HepG2 (cell line): ENCODE data around the gene ARHGAP5. TPM values are rescaled to one million over a fixed set of nuclear protein-coding genes. Genes with fewer than 3 reads are reported as not detected.

Experiments used
- ARNT ChIP-seq: fragments of 450-650 bp; IDR thresholded peaks from 2 replicates; pipeline ENCODE4 v1.6.1; 2017
- ATM ChIP-seq: fragments of 450-650 bp; IDR thresholded peaks from 2 replicates; pipeline ENCODE4 v1.7.1; 2017; ENCODE audit warnings: mild to moderate bottlenecking, borderline replicate concordance
- FOSL2 ChIP-seq: sonication (generic); formaldehyde crosslinking; IDR thresholded peaks from 2 replicates; pipeline ENCODE4 v1.4.0; 2020; ENCODE audit warnings: missing genetic modification reagents
- HES4 ChIP-seq: sonication (generic); formaldehyde crosslinking; IDR thresholded peaks from 2 replicates; pipeline ENCODE4 v1.9.0; 2021; ENCODE audit warnings: mild to moderate bottlenecking, missing genetic modification reagents, borderline replicate concordance
- MYNN ChIP-seq: sonication (generic); formaldehyde crosslinking; IDR thresholded peaks from 2 replicates; pipeline ENCODE4 v1.4.0; 2020; ENCODE audit warnings: mild to moderate bottlenecking, low read depth, missing genetic modification reagents
- NFE2L2 ChIP-seq: fragments of 150-350 bp; IDR thresholded peaks from 2 replicates; pipeline ENCODE4 v1.6.1; 2014; ENCODE audit warnings: low read length
- SMARCE1 ChIP-seq: fragments of 450-650 bp; IDR thresholded peaks from 2 replicates; pipeline ENCODE4 v1.6.1; 2017; ENCODE audit warnings: borderline replicate concordance
- SP140L ChIP-seq: sonication (generic); formaldehyde crosslinking; IDR thresholded peaks from 2 replicates; pipeline ENCODE4 v1.4.0; 2020; ENCODE audit warnings: missing genetic modification reagents, borderline replicate concordance
- TMF1 ChIP-seq: sonication (generic); formaldehyde crosslinking; IDR thresholded peaks from 2 replicates; pipeline ENCODE4 v1.8.1; 2022; ENCODE audit warnings: low read depth, missing genetic modification reagents
- ZFP41 ChIP-seq: sonication (generic); formaldehyde crosslinking; IDR thresholded peaks from 2 replicates; pipeline ENCODE4 v1.4.0; 2020; ENCODE audit warnings: mild to moderate bottlenecking, missing genetic modification reagents, borderline replicate concordance
- ZFP90 ChIP-seq: sonication (generic); formaldehyde crosslinking; IDR thresholded peaks from 2 replicates; pipeline ENCODE4 v1.8.0; 2022; ENCODE audit warnings: missing genetic modification reagents, mild to moderate bottlenecking, inconsistent platforms, borderline replicate concordance
- ZMYM2 ChIP-seq: sonication (generic); formaldehyde crosslinking; IDR thresholded peaks from 2 replicates; pipeline ENCODE4 v1.8.0; 2022; ENCODE audit warnings: mild to moderate bottlenecking, missing genetic modification reagents
- ZNF484 ChIP-seq: sonication (generic); formaldehyde crosslinking; IDR thresholded peaks from 2 replicates; pipeline ENCODE4 v1.5.1; 2020; ENCODE audit warnings: mild to moderate bottlenecking, low read depth, missing genetic modification reagents, borderline replicate concordance
- polyA plus RNA-seq, 8 experiments: library from polyadenylated mRNA; depleted of rRNA in 3 of 8; stranded (reverse) in 7 of 8; unstranded in 1 of 8; fragments of >200 nt; fragmentation: Illumina TruSeq in 4 of 8; extraction: Trizol in 4 of 8; gene quantifications; 2 replicates each; pipeline versions ENCODE4 v1.2.1 to v1.2.3, GENCODE V29; 2011 to 2016; ENCODE audit warnings: low read depth in 4 of 8, missing spikeins in 1 of 8, mixed read lengths in 1 of 8; ENCODE audit not compliant: insufficient read depth in 1 of 8
- total RNA-seq, 5 experiments: library from RNA; depleted of rRNA; stranded (reverse); fragments of >200 nt; fragmentation: Illumina TruSeq; extraction: Trizol; gene quantifications; 2 replicates each; pipeline ENCODE4 v1.2.3, GENCODE V29; 2016; ENCODE audit warnings: low read depth in 1 of 5
- TF ChIP-seq, protein P1 (sequence below): sonication (generic); formaldehyde crosslinking; conservative IDR thresholded peaks from 2 replicates; pipeline ENCODE4 v1.8.0; 2022; ENCODE audit warnings: mild to moderate bottlenecking, moderate library complexity, missing genetic modification reagents
- TF ChIP-seq, protein P2 (sequence below): sonication (generic); formaldehyde crosslinking; conservative IDR thresholded peaks from 2 replicates; pipeline ENCODE4 v1.4.0; 2020; ENCODE audit warnings: missing genetic modification reagents
- TF ChIP-seq, protein P3 (sequence below): sonication (generic); formaldehyde crosslinking; IDR thresholded peaks from 2 replicates; pipeline ENCODE4 v1.4.0; 2020; ENCODE audit warnings: mild to moderate bottlenecking, missing genetic modification reagents
- TF ChIP-seq, protein P4 (sequence below): sonication (generic); formaldehyde crosslinking; conservative IDR thresholded peaks from 2 replicates; pipeline ENCODE4 v1.4.0; 2020; ENCODE audit warnings: missing genetic modification reagents
- TF ChIP-seq, protein P5 (sequence below): sonication (generic); formaldehyde crosslinking; conservative IDR thresholded peaks from 2 replicates; pipeline ENCODE4 v1.4.0; 2020; ENCODE audit warnings: mild to moderate bottlenecking, missing genetic modification reagents, moderate library complexity
- TF ChIP-seq, protein P6 (sequence below): sonication (generic); formaldehyde crosslinking; IDR thresholded peaks from 2 replicates; pipeline ENCODE4 v1.8.0; 2022; ENCODE audit warnings: low read depth, missing genetic modification reagents

ARHGAP5 gene
- total and polyA plus RNA-seq, 2 of the 13 experiments (the other 11 are each of a cell fraction or from before 2014, with no cell fraction given) = 33.7 to 144 TPM

DNA sequence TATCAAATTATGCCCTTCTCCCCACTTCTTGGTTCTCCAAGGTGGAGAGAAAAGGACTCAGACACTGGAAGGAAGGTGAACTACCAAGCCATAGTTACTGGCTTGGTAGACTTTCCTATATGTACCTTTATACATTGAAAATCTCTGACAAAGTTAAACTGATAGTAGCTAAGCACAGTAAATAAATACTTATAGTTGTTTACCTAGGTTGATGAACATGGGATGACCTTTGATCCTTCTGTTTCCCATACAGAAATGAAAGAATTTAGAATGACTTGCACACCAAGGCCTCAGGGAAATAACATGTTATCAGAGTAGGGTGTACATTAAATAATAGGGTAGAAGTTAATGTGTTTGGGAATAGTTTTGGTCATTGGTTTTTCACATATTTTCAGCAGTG, 6.7 kb downstream of the ARHGAP5 start (continued):
- TF ChIP-seq, protein P1, sequence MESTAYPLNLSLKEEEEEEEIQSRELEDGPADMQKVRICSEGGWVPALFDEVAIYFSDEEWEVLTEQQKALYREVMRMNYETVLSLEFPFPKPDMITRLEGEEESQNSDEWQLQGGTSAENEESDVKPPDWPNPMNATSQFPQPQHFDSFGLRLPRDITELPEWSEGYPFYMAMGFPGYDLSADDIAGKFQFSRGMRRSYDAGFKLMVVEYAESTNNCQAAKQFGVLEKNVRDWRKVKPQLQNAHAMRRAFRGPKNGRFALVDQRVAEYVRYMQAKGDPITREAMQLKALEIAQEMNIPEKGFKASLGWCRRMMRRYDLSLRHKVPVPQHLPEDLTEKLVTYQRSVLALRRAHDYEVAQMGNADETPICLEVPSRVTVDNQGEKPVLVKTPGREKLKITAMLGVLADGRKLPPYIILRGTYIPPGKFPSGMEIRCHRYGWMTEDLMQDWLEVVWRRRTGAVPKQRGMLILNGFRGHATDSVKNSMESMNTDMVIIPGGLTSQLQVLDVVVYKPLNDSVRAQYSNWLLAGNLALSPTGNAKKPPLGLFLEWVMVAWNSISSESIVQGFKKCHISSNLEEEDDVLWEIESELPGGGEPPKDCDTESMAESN (CRISPR knock-in tag) = no peak
- TF ChIP-seq ZFP90 (CRISPR knock-in tag) (no peak), MYNN (CRISPR knock-in tag) (no peak), TMF1 (CRISPR knock-in tag) (no peak), ATM (no peak), ARNT (no peak), SP140L (no peak), ZNF484 (CRISPR knock-in tag) (no peak), SMARCE1 (no peak), ZFP41 (CRISPR knock-in tag) (no peak), HES4 (CRISPR knock-in tag) (no peak), FOSL2 (CRISPR knock-in tag) (no peak), ZMYM2 (no peak), NFE2L2 (peak; percentile 65)
- TF ChIP-seq, protein P2, sequence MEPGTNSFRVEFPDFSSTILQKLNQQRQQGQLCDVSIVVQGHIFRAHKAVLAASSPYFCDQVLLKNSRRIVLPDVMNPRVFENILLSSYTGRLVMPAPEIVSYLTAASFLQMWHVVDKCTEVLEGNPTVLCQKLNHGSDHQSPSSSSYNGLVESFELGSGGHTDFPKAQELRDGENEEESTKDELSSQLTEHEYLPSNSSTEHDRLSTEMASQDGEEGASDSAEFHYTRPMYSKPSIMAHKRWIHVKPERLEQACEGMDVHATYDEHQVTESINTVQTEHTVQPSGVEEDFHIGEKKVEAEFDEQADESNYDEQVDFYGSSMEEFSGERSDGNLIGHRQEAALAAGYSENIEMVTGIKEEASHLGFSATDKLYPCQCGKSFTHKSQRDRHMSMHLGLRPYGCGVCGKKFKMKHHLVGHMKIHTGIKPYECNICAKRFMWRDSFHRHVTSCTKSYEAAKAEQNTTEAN = no peak
- TF ChIP-seq, protein P3, sequence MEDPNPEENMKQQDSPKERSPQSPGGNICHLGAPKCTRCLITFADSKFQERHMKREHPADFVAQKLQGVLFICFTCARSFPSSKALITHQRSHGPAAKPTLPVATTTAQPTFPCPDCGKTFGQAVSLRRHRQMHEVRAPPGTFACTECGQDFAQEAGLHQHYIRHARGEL (CRISPR knock-in tag) = no peak
- TF ChIP-seq, protein P4, sequence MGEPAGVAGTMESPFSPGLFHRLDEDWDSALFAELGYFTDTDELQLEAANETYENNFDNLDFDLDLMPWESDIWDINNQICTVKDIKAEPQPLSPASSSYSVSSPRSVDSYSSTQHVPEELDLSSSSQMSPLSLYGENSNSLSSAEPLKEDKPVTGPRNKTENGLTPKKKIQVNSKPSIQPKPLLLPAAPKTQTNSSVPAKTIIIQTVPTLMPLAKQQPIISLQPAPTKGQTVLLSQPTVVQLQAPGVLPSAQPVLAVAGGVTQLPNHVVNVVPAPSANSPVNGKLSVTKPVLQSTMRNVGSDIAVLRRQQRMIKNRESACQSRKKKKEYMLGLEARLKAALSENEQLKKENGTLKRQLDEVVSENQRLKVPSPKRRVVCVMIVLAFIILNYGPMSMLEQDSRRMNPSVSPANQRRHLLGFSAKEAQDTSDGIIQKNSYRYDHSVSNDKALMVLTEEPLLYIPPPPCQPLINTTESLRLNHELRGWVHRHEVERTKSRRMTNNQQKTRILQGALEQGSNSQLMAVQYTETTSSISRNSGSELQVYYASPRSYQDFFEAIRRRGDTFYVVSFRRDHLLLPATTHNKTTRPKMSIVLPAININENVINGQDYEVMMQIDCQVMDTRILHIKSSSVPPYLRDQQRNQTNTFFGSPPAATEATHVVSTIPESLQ = no peak
- TF ChIP-seq, protein P5, sequence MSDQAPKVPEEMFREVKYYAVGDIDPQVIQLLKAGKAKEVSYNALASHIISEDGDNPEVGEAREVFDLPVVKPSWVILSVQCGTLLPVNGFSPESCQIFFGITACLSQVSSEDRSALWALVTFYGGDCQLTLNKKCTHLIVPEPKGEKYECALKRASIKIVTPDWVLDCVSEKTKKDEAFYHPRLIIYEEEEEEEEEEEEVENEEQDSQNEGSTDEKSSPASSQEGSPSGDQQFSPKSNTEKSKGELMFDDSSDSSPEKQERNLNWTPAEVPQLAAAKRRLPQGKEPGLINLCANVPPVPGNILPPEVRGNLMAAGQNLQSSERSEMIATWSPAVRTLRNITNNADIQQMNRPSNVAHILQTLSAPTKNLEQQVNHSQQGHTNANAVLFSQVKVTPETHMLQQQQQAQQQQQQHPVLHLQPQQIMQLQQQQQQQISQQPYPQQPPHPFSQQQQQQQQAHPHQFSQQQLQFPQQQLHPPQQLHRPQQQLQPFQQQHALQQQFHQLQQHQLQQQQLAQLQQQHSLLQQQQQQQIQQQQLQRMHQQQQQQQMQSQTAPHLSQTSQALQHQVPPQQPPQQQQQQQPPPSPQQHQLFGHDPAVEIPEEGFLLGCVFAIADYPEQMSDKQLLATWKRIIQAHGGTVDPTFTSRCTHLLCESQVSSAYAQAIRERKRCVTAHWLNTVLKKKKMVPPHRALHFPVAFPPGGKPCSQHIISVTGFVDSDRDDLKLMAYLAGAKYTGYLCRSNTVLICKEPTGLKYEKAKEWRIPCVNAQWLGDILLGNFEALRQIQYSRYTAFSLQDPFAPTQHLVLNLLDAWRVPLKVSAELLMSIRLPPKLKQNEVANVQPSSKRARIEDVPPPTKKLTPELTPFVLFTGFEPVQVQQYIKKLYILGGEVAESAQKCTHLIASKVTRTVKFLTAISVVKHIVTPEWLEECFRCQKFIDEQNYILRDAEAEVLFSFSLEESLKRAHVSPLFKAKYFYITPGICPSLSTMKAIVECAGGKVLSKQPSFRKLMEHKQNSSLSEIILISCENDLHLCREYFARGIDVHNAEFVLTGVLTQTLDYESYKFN (CRISPR knock-in tag) = peak; percentile 86
- TF ChIP-seq, protein P6, sequence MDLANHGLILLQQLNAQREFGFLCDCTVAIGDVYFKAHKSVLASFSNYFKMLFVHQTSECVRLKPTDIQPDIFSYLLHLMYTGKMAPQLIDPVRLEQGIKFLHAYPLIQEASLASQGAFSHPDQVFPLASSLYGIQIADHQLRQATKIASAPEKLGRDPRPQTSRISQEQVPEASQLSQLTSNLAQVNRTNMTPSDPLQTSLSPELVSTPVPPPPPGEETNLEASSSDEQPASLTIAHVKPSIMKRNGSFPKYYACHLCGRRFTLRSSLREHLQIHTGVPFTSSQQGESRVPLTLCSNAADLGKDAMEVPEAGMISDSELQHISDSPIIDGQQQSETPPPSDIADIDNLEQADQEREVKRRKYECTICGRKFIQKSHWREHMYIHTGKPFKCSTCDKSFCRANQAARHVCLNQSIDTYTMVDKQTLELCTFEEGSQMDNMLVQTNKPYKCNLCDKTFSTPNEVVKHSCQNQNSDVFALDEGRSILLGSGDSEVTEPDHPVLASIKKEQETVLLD = no peak
